Smooth muscle cell of the coronary artery (primary cell): Measurements from ENCODE around the gene HNRNPD. TPM values are rescaled to one million over a fixed set of nuclear protein-coding genes. Genes with fewer than 3 reads are reported as not detected.

Source experiments
- total RNA-seq: library from RNA; depleted of rRNA; stranded (reverse); fragments of >200 nt; gene quantifications from 2 replicates; pipeline ENCODE4 v1.2.3, GENCODE V29; 2014; ENCODE audit warnings: low replicate concordance

Gene HNRNPD, protein sequence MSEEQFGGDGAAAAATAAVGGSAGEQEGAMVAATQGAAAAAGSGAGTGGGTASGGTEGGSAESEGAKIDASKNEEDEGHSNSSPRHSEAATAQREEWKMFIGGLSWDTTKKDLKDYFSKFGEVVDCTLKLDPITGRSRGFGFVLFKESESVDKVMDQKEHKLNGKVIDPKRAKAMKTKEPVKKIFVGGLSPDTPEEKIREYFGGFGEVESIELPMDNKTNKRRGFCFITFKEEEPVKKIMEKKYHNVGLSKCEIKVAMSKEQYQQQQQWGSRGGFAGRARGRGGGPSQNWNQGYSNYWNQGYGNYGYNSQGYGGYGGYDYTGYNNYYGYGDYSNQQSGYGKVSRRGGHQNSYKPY
- 17.1 and 28.0 TPM in 2 replicates for total RNA-seq

DNA sequence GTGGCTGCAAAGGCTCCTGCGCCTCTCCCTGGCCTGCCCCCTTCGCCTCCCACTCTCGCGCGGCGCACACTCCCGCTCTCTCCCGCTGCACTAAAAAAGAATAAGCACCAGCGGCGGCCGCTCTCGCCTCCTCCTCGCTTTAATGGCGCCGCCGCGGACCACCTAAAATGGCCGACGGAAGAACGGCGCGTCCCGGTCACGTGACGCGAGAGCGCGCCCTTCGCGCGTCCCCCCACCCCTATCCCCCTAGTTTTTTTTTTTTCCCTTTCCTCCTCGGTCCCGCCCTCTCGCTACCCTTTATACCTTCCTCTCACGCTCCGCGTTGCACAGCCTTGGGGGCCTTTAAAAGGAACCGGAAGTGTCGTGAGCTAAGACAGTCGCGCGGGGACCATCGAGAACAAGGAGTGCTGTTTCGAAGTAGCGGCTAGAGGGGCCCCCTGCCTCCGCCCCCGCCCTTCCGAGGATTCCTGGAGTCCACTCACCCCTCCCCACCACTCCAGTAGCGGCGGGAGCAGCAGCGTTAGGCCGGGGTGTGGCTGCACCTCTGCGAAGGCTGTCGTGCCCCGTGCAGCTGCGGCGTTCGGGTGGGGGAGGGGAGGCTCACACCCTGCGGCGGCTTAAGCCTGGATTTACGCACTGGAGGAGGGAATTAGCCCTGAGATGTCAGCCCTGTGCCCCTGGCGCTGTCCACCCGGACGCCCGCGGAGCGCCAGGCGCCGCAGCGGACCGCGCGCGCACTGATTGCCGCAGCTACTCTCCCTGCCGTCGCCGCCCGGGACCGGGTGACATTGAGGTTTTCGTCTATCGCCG, at the start of gene HNRNPD:
Gene HNRNPD (minus strand): TSS at position 176 of the 810 bp plus-strand sequence. CDS start 313 bp downstream, outside the sequence.

Other genes with a start within 250 kb of the HNRNPD start
- gene HNRNPDL, start 56.5 kb upstream of the HNRNPD start, total RNA-seq: 142 and 166 TPM in 2 replicates
- 46.2 and 69.3 TPM in 2 replicates for gene ENOPH1, start 56.6 kb upstream of the HNRNPD start, total RNA-seq
- 0.23 and 1.5 TPM in 2 replicates for gene TMEM150C, start 188.0 kb upstream of the HNRNPD start, total RNA-seq